Right atrium auricular region (tissue), 2 donors: ENCODE data around the gene EXTL2. TPM values are rescaled to one million over a fixed set of nuclear protein-coding genes. Genes with fewer than 3 reads are reported as not detected.

ENCODE experiments used
- total RNA-seq, 2 donors: library from RNA; depleted of rRNA; stranded (reverse); fragments of >200 nt; gene quantifications; one replicate each; pipeline ENCODE4 v1.1.0, GENCODE V29; 2016

The EXTL2 gene
- total RNA-seq, 2 donors from 2014 or later: 6.3 to 9.5 TPM

Other genes starting within 250 kb of the EXTL2 start
- 1 to 10 TPM; 6.4 to 7.0 TPM for gene VCAM1, start 175.1 kb downstream of the EXTL2 start, total RNA-seq
- gene SLC30A7, start 1.2 kb upstream of the EXTL2 start, total RNA-seq: 1 to 10 TPM; 8.1 to 9.0 TPM
- gene DPH5, start 130.9 kb upstream of the EXTL2 start, total RNA-seq: 10 to 100 TPM; 13.4 to 26.0 TPM